OCI-LY7 (cell line): ENCODE results near the gene TEKTIP1.

ENCODE experiments used
- CTCF ChIP-seq: fragments of 200-600 bp; sonication (generic); conservative IDR thresholded peaks from 2 replicates; pipeline ENCODE4 v1.5.1; 2014; ENCODE audit warnings: mild to moderate bottlenecking, antibody characterized with exemption, low read length, moderate library complexity, mixed read lengths
- EZH2phosphoT487 ChIP-seq: fragments of 200-600 bp; sonication (generic); IDR thresholded peaks from 2 replicates; pipeline ENCODE4 v1.6.1; 2018; ENCODE audit warnings: low read depth, borderline replicate concordance, mild to moderate bottlenecking, mixed run types, antibody characterized with exemption, low read length, moderate library complexity, mixed read lengths

GRCh38 chr19:3511506-3512251 lies 27.3 kb upstream of the TEKTIP1 start:
- TF ChIP-seq CTCF (no peak), EZH2phosphoT487 (no peak)
